Loucy (cell line): Measurements from ENCODE around the gene ATP8B3.

Experiments
- H2AFZ ChIP-seq: fragments of 200-600 bp; sonication (generic); 2 replicates; pipeline ENCODE4 v1.6.0; 2016; ENCODE audit warnings: antibody characterized with exemption, mild to moderate bottlenecking, low read length, moderate library complexity
- H3F3A ChIP-seq: fragments of 200-600 bp; 2 replicates; pipeline ENCODE4 v1.6.0; 2016; ENCODE audit warnings: antibody characterized with exemption, low read depth, mild to moderate bottlenecking
- H3K27me3 ChIP-seq: fragments of 200-600 bp; sonication (generic); 2 replicates; pipeline ENCODE4 v1.6.1; 2014; ENCODE audit warnings: low read length, mild to moderate bottlenecking; ENCODE audit not compliant: insufficient read depth, poor library complexity, severe bottlenecking
- H3K36me3 ChIP-seq: fragments of 200-600 bp; sonication (generic); 2 replicates; pipeline ENCODE4 v1.6.1; 2016; ENCODE audit warnings: low read length; ENCODE audit not compliant: insufficient read depth
- H3K4me1 ChIP-seq: fragments of 200-600 bp; sonication (generic); 2 replicates; pipeline ENCODE4 v1.5.1; 2014; ENCODE audit warnings: low read length, mild to moderate bottlenecking; ENCODE audit not compliant: insufficient read depth, poor library complexity, severe bottlenecking
- H3K4me2 ChIP-seq: fragments of 200-600 bp; sonication (generic); 2 replicates; pipeline ENCODE4 v1.6.0; 2014; ENCODE audit warnings: antibody characterized with exemption, low read length, low read depth, mild to moderate bottlenecking; ENCODE audit not compliant: poor library complexity, severe bottlenecking
- H3K4me3 ChIP-seq: fragments of 200-600 bp; sonication (generic); 2 replicates; pipeline ENCODE4 v1.5.1; 2014; ENCODE audit warnings: low read length, mild to moderate bottlenecking, mixed read lengths; ENCODE audit not compliant: poor library complexity, severe bottlenecking
- H3K79me2 ChIP-seq: fragments of 200-600 bp; sonication (generic); 2 replicates; pipeline ENCODE4 v1.6.1; 2014; ENCODE audit warnings: low read length; ENCODE audit not compliant: insufficient read depth
- H3K9ac ChIP-seq: fragments of 200-600 bp; sonication (generic); 2 replicates; pipeline ENCODE4 v1.6.0; 2014; ENCODE audit warnings: mild to moderate bottlenecking, low read depth, low read length, moderate library complexity; ENCODE audit not compliant: poor library complexity, severe bottlenecking
- H3K9me2 ChIP-seq: fragments of 200-600 bp; sonication (generic); replicated peaks from 2 replicates; pipeline ENCODE4 v1.6.1; 2016; ENCODE audit warnings: low read depth, low read length, mixed read lengths
- H3K9me3 ChIP-seq: fragments of 200-600 bp; sonication (generic); 2 replicates; pipeline ENCODE4 v1.6.1; 2014; ENCODE audit warnings: mild to moderate bottlenecking, antibody characterized with exemption, low read length, low read depth; ENCODE audit not compliant: insufficient read depth
- H4K20me1 ChIP-seq: fragments of 200-600 bp; sonication (generic); 2 replicates; pipeline ENCODE4 v1.6.0; 2014; ENCODE audit warnings: antibody characterized with exemption, low read length, mild to moderate bottlenecking; ENCODE audit not compliant: insufficient read depth, poor library complexity, severe bottlenecking
- EZH2phosphoT487 ChIP-seq: fragments of 200-600 bp; IDR thresholded peaks from 2 replicates; pipeline ENCODE4 v1.6.1; 2018; ENCODE audit warnings: antibody characterized with exemption, mild to moderate bottlenecking, moderate library complexity, borderline replicate concordance
- TF ChIP-seq, protein P1 (sequence below): fragments of 200-600 bp; sonication (generic); conservative IDR thresholded peaks from 2 replicates; pipeline ENCODE4 v1.5.1; 2014; ENCODE audit warnings: mild to moderate bottlenecking, antibody characterized with exemption, low read length

ATP8B3 gene

DNA sequence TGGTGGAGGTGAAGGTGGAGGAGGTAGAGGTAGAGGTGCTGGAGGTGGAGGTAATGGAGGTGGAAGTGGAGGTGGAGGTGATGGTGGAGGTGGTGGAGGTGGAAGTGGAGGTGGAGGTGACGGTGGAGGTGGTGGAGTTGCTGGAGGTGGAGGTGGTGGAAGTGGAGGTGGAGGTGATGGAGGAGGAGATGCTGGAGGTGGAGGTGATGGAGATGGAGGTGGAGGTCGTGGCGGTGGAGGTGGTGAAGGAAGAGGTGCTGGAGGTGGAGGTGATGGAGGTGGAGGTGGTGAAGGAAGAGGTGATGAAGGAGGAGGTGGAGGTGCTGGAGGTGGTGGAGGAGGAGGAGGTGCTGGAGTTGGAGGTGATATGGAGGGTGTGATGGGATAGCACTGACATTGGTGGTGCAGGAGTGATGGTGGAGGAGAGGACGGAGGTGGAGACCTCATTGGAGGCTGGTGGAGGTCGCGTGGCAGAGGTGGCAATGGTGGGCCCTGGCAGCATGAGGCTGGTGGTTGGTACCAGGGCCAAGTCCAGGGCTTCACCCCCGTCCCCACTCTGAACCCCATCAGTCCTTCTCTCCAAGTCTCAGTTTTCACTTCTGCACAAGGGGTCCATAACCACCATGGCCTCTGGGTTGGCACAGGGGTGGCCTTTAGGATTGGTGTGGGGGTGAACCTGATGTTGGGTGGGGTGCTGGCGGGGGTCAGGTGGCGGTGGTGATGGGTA, 43.0 kb downstream of the ATP8B3 start:
- Histone ChIP-seq H3K4me1 (peaks cover 17% of the 10 kb centered on the region), H3K27me3 (no peaks in the 10 kb centered on the region), H3K36me3 (no peaks in the 10 kb centered on the region), H3K4me3 (no peak overlapping the region), H3F3A (no peaks in the 10 kb centered on the region), H3K9ac (no peak overlapping the region), H2AFZ (no peak overlapping the region), H4K20me1 (no peaks in the 10 kb centered on the region), H3K9me2 (no peaks in the 10 kb centered on the region), H3K4me2 (no peak overlapping the region), H3K79me2 (no peaks in the 10 kb centered on the region), H3K9me3 (peaks cover 9% of the 10 kb centered on the region)
- no peak for TF ChIP-seq EZH2phosphoT487
- TF ChIP-seq, protein P1, sequence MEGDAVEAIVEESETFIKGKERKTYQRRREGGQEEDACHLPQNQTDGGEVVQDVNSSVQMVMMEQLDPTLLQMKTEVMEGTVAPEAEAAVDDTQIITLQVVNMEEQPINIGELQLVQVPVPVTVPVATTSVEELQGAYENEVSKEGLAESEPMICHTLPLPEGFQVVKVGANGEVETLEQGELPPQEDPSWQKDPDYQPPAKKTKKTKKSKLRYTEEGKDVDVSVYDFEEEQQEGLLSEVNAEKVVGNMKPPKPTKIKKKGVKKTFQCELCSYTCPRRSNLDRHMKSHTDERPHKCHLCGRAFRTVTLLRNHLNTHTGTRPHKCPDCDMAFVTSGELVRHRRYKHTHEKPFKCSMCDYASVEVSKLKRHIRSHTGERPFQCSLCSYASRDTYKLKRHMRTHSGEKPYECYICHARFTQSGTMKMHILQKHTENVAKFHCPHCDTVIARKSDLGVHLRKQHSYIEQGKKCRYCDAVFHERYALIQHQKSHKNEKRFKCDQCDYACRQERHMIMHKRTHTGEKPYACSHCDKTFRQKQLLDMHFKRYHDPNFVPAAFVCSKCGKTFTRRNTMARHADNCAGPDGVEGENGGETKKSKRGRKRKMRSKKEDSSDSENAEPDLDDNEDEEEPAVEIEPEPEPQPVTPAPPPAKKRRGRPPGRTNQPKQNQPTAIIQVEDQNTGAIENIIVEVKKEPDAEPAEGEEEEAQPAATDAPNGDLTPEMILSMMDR, result no peak

DNA sequence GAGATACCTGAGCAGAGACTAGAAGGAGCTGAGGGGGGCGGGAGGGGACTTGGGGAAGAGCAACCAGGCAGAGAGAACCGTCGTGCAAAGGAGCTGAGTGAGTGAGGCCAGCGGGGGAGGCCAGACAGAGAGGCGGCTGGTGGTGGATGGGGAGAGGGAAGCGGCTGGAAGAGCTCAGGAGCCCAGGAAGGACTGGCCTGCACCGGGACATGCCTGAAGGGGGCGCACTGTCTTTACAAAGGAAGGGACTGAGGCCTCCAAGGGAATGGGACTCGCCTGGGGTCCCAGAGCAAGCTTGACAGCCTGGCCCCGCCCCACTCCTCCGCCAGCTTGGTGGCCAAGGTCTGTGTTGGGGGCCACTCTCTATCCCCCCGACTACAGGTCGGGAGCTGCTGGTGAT, 43.8 kb downstream of the ATP8B3 start:
- H3K27me3 ChIP-seq, result no peaks in the 10 kb centered on the region
- H3K4me2 ChIP-seq, result no peak overlapping the region
- H4K20me1 ChIP-seq, result no peaks in the 10 kb centered on the region
- TF ChIP-seq EZH2phosphoT487, result no peak
- TF ChIP-seq, protein P1, result peak; percentile 41
- H3K36me3 ChIP-seq, result no peaks in the 10 kb centered on the region
- H3K4me3 ChIP-seq, result no peak overlapping the region
- H3K79me2 ChIP-seq, result no peaks in the 10 kb centered on the region
- H2AFZ ChIP-seq, result no peak overlapping the region
- peaks cover 9% of the 10 kb centered on the region for H3K9me3 ChIP-seq
- no peaks in the 10 kb centered on the region for H3F3A ChIP-seq
- H3K9ac ChIP-seq, result no peak overlapping the region
- H3K4me1 ChIP-seq, result peaks cover 17% of the 10 kb centered on the region
- H3K9me2 ChIP-seq, result no peaks in the 10 kb centered on the region

DNA sequence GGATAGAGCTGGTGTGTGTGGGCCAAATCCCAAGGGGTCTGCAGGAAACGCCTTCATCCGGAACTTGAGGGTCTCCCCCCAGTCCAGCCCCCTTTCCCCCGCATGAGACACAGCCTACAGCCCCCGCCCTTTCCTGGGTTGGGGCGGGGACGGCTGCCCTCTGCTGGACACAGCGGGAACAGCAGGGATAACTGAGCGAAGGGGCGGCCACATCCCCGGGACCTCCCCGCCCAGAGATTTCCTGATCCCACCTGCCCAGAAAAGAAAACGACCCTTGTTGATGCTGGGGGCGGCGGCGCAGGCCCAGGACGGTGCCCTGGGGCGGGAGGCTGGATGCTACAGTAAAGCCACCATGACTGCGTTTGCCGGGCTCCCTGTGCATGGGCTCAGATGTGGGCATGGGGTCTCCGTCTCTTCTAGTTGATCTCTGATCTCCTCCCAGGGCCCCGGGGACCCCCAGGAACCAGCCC, 44.6 kb downstream of the ATP8B3 start:
- TF ChIP-seq, protein P1, result peak; percentile 89
- TF ChIP-seq EZH2phosphoT487, result no peak
- peak overlapping the region; percentile 69 for H3K4me2 ChIP-seq
- no peaks in the 10 kb centered on the region for H3F3A ChIP-seq
- H3K9me2 ChIP-seq, result no peaks in the 10 kb centered on the region
- no peaks in the 10 kb centered on the region for H3K36me3 ChIP-seq
- no peaks in the 10 kb centered on the region for H3K79me2 ChIP-seq
- H3K9ac ChIP-seq, result peak overlapping the region; percentile 54
- H4K20me1 ChIP-seq, result no peaks in the 10 kb centered on the region
- H3K9me3 ChIP-seq, result peaks cover 9% of the 10 kb centered on the region
- H3K27me3 ChIP-seq, result no peaks in the 10 kb centered on the region
- H2AFZ ChIP-seq, result peak overlapping the region; percentile 84
- H3K4me1 ChIP-seq, result peaks cover 17% of the 10 kb centered on the region
- H3K4me3 ChIP-seq, result peak overlapping the region; percentile 42
